B cell (primary cell): ENCODE measurements around the gene ZNF565. TPM values are rescaled to one million over a fixed set of nuclear protein-coding genes. Genes with fewer than 3 reads are reported as not detected.

ENCODE experiments used
- ATAC-seq: fragments of 200-7000 bp; cut with Tn5 transposase; one replicate; pipeline ENCODE4 v1.10.0; 2021; ENCODE audit warnings: low read depth, mild to moderate bottlenecking, moderate number of reproducible peaks, moderate library complexity
- CTCF ChIA-PET: fragments of 350-600 bp; sonication (Branson Sonifier 250); formaldehyde crosslinking; loops from one replicate; lab custom pipeline; 2021; ENCODE audit warnings: antibody characterized with exemption, inconsistent platforms; lab: Charles Lee
- POLR2A ChIA-PET: fragments of 350-600 bp; sonication (Branson Sonifier 250); formaldehyde crosslinking; loops from one replicate; lab custom pipeline; 2021; ENCODE audit warnings: antibody characterized with exemption; lab: Charles Lee
- DNase-seq: peaks from one replicate; pipeline ENCODE4 v3.0.0; 2013
- H2AFZ ChIP-seq: 2 replicates; pipeline ENCODE4 v1.6.1; 2012; ENCODE audit warnings: mild to moderate bottlenecking, low read depth, low read length; ENCODE audit not compliant: insufficient read depth, poor library complexity, severe bottlenecking
- H3K27ac ChIP-seq, 2 donors: 1 replicate in 1 of 2; 2 replicates in 1 of 2; pipeline ENCODE4 v1.5.1; 2012 to 2013; ENCODE audit warnings: low read length in 2 of 2, mild to moderate bottlenecking in 2 of 2, moderate library complexity in 1 of 2
- H3K27me3 ChIP-seq, 4 experiments: fragments of 200-600 bp in 1 of 4; sonication (generic) in 1 of 4; replicated peaks in 1 of 4; 1 replicate in 2 of 4; 2 replicates in 2 of 4; pipeline versions ENCODE4 v1.6.1 to v1.7.0; 2013 to 2016; ENCODE audit warnings: low read length in 3 of 4, mild to moderate bottlenecking in 2 of 4, mixed read lengths in 1 of 4, moderate library complexity in 1 of 4; ENCODE audit not compliant: insufficient read depth in 4 of 4, control insufficient read depth in 3 of 4; ENCODE audit errors: control extremely low read depth in 1 of 4
- H3K36me3 ChIP-seq, 2 experiments: replicated peaks in 1 of 2; 1 replicate in 1 of 2; 2 replicates in 1 of 2; pipeline versions ENCODE4 v1.6.1 to v1.7.1; 2013; ENCODE audit warnings: low read length in 1 of 2; ENCODE audit not compliant: insufficient read depth in 2 of 2, control insufficient read depth in 1 of 2; ENCODE audit errors: control extremely low read depth in 1 of 2, extremely low read depth in 1 of 2
- H3K4me1 ChIP-seq, 2 donors: fragments of 200-600 bp in 1 of 2; sonication (generic) in 1 of 2; 1 replicate in 1 of 2; 2 replicates in 1 of 2; pipeline versions ENCODE4 v1.5.1 to v1.6.1; 2013 to 2017; ENCODE audit warnings: low read length in 2 of 2; ENCODE audit not compliant: control insufficient read depth in 2 of 2, insufficient read depth in 2 of 2
- H3K4me2 ChIP-seq: replicated peaks from 2 replicates; pipeline ENCODE3; 2012; ENCODE audit warnings: mild to moderate bottlenecking, low read depth, low read length; ENCODE audit not compliant: poor library complexity, severe bottlenecking
- H3K4me3 ChIP-seq, 5 experiments: fragments of 200-600 bp in 1 of 5; sonication (generic) in 1 of 5; 1 replicate in 3 of 5; 2 replicates in 2 of 5; pipeline versions ENCODE4 v1.5.1 to v1.7.0; 2011 to 2016; ENCODE audit warnings: low read length in 4 of 5, mild to moderate bottlenecking in 4 of 5, low read depth in 2 of 5, control low read depth in 1 of 5, moderate library complexity in 1 of 5; ENCODE audit not compliant: insufficient read depth in 1 of 5; ENCODE audit errors: control extremely low read depth in 1 of 5, extremely low read depth in 1 of 5
- H3K79me2 ChIP-seq: fragments of 200-600 bp; sonication (generic); one replicate; pipeline ENCODE4 v1.6.0; 2016; ENCODE audit warnings: low read length; ENCODE audit not compliant: control insufficient read depth, insufficient read depth
- H3K9ac ChIP-seq: fragments of 200-600 bp; sonication (generic); 2 replicates; pipeline ENCODE4 v1.6.1; 2017; ENCODE audit warnings: mild to moderate bottlenecking, low read length, moderate library complexity
- H3K9me3 ChIP-seq, 3 donors: one replicate each; pipeline versions ENCODE4 v1.6.1 to v1.7.1; 2013; ENCODE audit warnings: low read length in 2 of 3; ENCODE audit not compliant: control insufficient read depth in 2 of 3, insufficient read depth in 1 of 3; ENCODE audit errors: control extremely low read depth in 1 of 3
- H4K20me1 ChIP-seq: 2 replicates; pipeline ENCODE4 v1.6.0; 2012; ENCODE audit warnings: mild to moderate bottlenecking, low read length; ENCODE audit not compliant: insufficient read depth, control insufficient read depth, poor library complexity, severe bottlenecking
- H3K27ac Mint-ChIP-seq: one replicate; pipeline ENCODE4 v1.8.0; 2021; ENCODE audit warnings: mixed read lengths
- H3K27me3 Mint-ChIP-seq: one replicate; pipeline ENCODE4 v1.8.0; 2021; ENCODE audit warnings: mixed read lengths
- H3K4me1 Mint-ChIP-seq: one replicate; pipeline ENCODE4 v1.8.0; 2021; ENCODE audit warnings: mixed read lengths
- H3K4me3 Mint-ChIP-seq: one replicate; pipeline ENCODE4 v1.8.0; 2021; ENCODE audit warnings: mixed read lengths
- H3K9me3 Mint-ChIP-seq: one replicate; pipeline ENCODE4 v1.8.0; 2022; ENCODE audit warnings: mixed read lengths; ENCODE audit not compliant: insufficient read depth
- EZH2 ChIP-seq: IDR thresholded peaks from 2 replicates; pipeline ENCODE4 v1.6.1; 2012; ENCODE audit warnings: borderline replicate concordance, low read depth, mild to moderate bottlenecking, moderate library complexity, low read length; ENCODE audit not compliant: insufficient read depth, poor library complexity, severe bottlenecking
- WGBS: methylation state at CpG from one replicate; pipeline ENCODE4 v1.1.5; 2013; ENCODE audit warnings: missing lambda C conversion rate; ENCODE audit not compliant: insufficient coverage; 5-methylcytosine and 5-hydroxymethylcytosine counted together
- intact Hi-C: fragments of 100-400 bp; cut with micrococcal nuclease; formaldehyde crosslinking; loops from one replicate; pipeline ENCODE4 v1.10.0; 2022
- polyA plus RNA-seq: library from polyadenylated mRNA; depleted of rRNA; stranded (reverse); fragments of >200 nt; gene quantifications from 2 replicates; pipeline ENCODE4 v1.2.3, GENCODE V29; 2012
- total RNA-seq, 2 donors: library from RNA; stranded (reverse); fragments of 120-200 nt in 1 of 2; gene quantifications; 1 replicate in 1 of 2; 2 replicates in 1 of 2; pipeline versions ENCODE4 v1.2.3 to v1.2.4, GENCODE V29; 2013 to 2022
- TF ChIP-seq, protein P1 (sequence below): fragments of 200-600 bp; IDR thresholded peaks from one replicate; pipeline ENCODE4 v1.8.0; 2022; ENCODE audit warnings: antibody characterized with exemption, mild to moderate bottlenecking

ZNF565 gene
- total and polyA plus RNA-seq, 2 donors (not counting 1 experiment from before 2014, with no cell fraction given) = 2.9 to 5.2 TPM

DNA sequence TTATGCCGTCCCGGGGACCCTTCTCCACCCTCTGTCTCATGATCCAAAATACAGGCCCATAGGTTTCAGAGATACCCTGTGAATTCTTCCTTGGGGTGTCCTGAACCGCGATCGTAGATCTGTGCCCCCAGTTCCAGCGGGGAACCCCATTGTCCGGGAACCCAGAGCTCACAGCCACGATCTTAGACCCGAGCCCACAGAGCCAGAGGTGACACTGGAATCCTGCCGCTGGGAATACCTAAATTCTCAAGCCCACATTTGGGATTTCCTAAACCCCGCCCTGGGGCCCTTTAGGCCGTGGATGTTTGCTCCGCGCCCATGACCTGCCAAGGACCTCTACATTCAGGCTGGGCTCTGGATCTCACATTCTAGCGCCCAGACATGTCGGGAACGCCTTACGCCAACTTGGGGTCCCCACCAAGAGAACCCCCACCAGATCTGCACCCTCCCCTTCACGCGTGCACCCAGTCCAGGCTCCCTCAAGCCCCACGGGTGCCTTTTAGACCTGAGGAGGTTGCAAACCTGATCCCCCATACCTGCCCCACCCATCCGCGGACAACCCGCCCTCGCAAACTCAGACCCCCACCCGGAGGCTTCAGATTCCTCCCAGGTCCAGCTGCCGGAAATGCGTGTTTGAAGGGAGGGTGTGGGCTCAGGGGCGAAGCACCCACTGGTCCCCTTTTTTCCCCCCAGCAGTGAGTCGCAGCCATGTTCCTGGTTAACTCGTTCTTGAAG is 74.0 kb downstream of the ZNF565 start:
- under 1% methylated on average over 25 of the region's 31 CpGs for WGBS
- Histone ChIP-seq H3K36me3 (peaks cover 0 to 18% of the 10 kb centered on the region in 2 experiments), H3K9ac (peak overlapping the region; percentile 86), H2AFZ (peak overlapping the region; percentile 92), H3K4me2 (peak overlapping the region; percentile 96), H3K9me3 (peaks cover 0 to 5% (median 0%) of the 10 kb centered on the region in 3 donors), H3K27me3 (no peaks in the 10 kb centered on the region), H3K79me2 (peaks cover 20% of the 10 kb centered on the region), H3K4me3 (peak overlapping the region; percentile 76 to 99 (median 89)), H3K4me1 (peaks cover 4 to 14% of the 10 kb centered on the region in 2 donors), H3K27ac (peak overlapping the region; percentile 81 to 85), H4K20me1 (peaks cover 19% of the 10 kb centered on the region)
- ChIA-PET CTCF (interaction anchor here (1.0 to 5.6 kb wide), 3 partner anchors 12 to 29 kb away, joined by 3 to 49 read pairs (median 7); no protein-coding TSS in a partner anchor), POLR2A (interaction anchor here (0.6 to 3.9 kb wide), 6 partner anchors 12 to 873 kb away, joined by 3 to 33 read pairs (median 6); partner anchors contain the start of genes POLR2I, TBCB, THAP8 and ZNF850)
- TF ChIP-seq EZH2 = no peak
- TF ChIP-seq, protein P1, sequence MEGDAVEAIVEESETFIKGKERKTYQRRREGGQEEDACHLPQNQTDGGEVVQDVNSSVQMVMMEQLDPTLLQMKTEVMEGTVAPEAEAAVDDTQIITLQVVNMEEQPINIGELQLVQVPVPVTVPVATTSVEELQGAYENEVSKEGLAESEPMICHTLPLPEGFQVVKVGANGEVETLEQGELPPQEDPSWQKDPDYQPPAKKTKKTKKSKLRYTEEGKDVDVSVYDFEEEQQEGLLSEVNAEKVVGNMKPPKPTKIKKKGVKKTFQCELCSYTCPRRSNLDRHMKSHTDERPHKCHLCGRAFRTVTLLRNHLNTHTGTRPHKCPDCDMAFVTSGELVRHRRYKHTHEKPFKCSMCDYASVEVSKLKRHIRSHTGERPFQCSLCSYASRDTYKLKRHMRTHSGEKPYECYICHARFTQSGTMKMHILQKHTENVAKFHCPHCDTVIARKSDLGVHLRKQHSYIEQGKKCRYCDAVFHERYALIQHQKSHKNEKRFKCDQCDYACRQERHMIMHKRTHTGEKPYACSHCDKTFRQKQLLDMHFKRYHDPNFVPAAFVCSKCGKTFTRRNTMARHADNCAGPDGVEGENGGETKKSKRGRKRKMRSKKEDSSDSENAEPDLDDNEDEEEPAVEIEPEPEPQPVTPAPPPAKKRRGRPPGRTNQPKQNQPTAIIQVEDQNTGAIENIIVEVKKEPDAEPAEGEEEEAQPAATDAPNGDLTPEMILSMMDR = no peak
- Mint-ChIP-seq H3K4me1 (peaks cover 15% of the 10 kb centered on the region), H3K4me3 (peak overlapping the region; percentile 96), H3K9me3 (no peaks in the 10 kb centered on the region), H3K27me3 (no peaks in the 10 kb centered on the region), H3K27ac (peak overlapping the region; percentile 94)
- peak; percentile 66 for DNase-seq
- peak; percentile 4 for ATAC-seq
- intact Hi-C loops = loop anchor here (1.0 kb wide), 3 partner anchors 25 to 145 kb away; partner anchors contain the start of genes ALKBH6, SDHAF1 and TBCB
